GM19467 (cell line): ENCODE data around the gene SVOPL.

Source experiments
- ATAC-seq: cut with Tn5 transposase; IDR thresholded peaks from one replicate; pipeline ENCODE4 v1.9.1; 2021; ENCODE audit warnings: mild to moderate bottlenecking, moderate library complexity; ENCODE audit not compliant: unreplicated experiment

Gene SVOPL

GRCh38 chr7:138565451-138566114, 135.6 kb downstream of the SVOPL start:
- ATAC-seq = no peak

- no peak for ATAC-seq
Measured at GRCh38 chr7:138565071-138565450, 136.1 kb downstream of the SVOPL start.

- no peak for ATAC-seq
Measured at GRCh38 chr7:138564365-138564764, 136.8 kb downstream of the SVOPL start.

GRCh38 chr7:138563808-138564207, 137.4 kb downstream of the SVOPL start:
- ATAC-seq = no peak

GRCh38 chr7:138559448-138559847, 141.7 kb downstream of the SVOPL start:
- ATAC-seq = no peak

GRCh38 chr7:138556771-138557484, 144.2 kb downstream of the SVOPL start:
- no peak for ATAC-seq

GRCh38 chr7:138555684-138556083, 145.5 kb downstream of the SVOPL start:
- no peak for ATAC-seq

GRCh38 chr7:138554674-138555073, 146.5 kb downstream of the SVOPL start:
- ATAC-seq = no peak

- no peak for ATAC-seq
Measured at GRCh38 chr7:138553805-138554204, 147.4 kb downstream of the SVOPL start.

- ATAC-seq = no peak
Measured at GRCh38 chr7:138551102-138551501, 150.1 kb downstream of the SVOPL start.

GRCh38 chr7:138550337-138550736, 150.8 kb downstream of the SVOPL start:
- no peak for ATAC-seq

GRCh38 chr7:138549082-138549481, 152.1 kb downstream of the SVOPL start:
- no peak for ATAC-seq

- ATAC-seq = no peak
Measured at GRCh38 chr7:138546829-138547228, 154.3 kb downstream of the SVOPL start.

GRCh38 chr7:138546064-138546619, 155.0 kb downstream of the SVOPL start:
- ATAC-seq = no peak

- ATAC-seq = no peak
Measured at GRCh38 chr7:138545123-138545522, 156.0 kb downstream of the SVOPL start.
